ENCODE measurements around the gene TWNK. TPM values are rescaled to one million over a fixed set of nuclear protein-coding genes. Genes with fewer than 3 reads are reported as not detected.

TWNK gene
- 8.5 TPM for total RNA-seq

DNA sequence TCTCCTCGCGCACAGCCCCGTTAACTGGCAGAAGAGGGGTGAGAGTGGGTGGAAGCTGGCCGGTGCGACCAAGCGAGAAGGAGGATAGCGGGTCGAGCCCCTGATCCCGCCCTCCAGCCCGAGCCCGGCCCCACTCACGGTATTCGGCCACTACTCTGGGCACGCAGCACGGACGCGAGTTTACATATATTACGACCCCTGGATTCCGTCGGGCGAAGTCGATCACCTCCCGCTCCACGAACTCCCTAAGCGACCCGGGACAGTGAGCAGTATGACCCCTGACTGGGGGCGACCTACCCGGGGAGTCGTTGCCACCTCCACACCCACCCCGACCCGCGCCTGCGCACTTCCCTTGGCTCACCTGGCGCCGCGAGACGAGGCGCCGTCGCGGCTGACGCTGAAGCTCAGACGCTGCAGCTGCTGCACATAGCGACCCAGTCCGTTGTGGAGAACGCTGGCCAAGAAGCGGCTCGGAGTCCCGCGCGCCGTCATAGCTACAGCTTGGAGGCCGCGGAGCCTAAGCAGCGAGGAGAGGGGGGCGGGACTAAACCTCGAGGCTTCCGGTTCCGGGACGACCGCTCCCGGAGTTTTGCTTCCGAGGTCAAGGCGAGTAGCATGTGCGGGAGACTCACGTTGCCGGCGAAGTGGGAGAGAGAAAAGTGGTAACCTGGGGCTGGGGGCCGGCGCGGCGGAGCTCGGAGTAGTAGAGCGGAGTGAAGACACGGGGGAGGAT lies at the start of gene TWNK, which contains the start of gene MRPL43:
TSS of gene TWNK (plus strand) at position 592 of the 733 bp plus-strand sequence. CDS start 668 bp downstream, outside the sequence.
TSS of gene MRPL43 (minus strand) at position 546 of the 733 bp plus-strand sequence. CDS start at position 492, 54 bp downstream.

DNA sequence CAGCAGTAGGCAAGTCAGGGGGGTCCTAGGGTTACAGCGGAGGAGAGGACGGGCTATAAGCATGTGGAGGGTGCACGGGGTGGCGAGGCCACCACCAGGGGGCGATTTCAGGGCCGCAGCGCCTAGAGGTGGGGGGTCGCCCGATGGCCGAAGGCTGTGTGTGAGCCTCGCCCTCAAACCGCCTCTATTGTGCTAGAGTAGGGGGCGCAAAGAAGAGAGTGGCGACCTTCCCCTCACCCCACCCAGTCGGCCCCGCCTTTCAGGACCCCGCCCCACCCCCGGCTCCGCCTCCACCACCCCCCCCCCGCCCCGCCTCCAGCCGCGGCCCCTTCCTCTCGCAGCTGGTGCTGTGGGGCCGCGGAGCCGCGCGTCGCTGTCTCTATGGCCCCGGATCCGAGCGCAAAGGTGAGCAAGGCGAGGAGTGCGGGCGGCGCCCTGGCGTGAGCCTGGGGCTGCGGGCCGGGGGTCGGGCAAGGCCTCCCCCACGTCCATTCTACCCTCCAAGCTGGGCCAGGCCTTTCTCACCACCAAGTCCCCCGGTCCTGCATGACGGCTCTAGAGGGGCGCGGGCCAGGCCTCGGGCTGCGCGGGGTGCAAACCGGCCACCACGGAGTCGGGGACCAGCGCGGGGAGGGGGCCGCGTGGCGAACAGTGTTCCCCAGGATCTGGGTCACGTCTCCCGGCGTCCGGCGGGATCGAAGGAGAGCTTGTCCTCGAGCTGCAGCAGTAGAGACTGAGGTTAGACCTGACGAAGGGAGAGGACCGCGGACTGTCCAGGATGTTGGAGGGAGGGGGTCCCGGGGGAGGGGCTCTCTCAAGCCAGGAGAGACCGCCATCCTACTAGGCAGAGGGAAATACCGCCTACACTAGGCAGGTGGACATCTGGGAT lies 17.9 kb upstream of the TWNK start, which contains the start of gene SEMA4G:
TSS of gene SEMA4G (plus strand) at position 318 of the 889 bp plus-strand sequence. CDS start 3,409 bp downstream, outside the sequence.

GRCh38 chr10:100999742-101000126 lies 12.4 kb downstream of the TWNK start, which contains the start of gene LZTS2:
Gene LZTS2, plus strand, starts transcription at chr10:100999808. Its CDS starts 2,731 bp downstream, at chr10:101002539.

GRCh38 chr10:101031128-101031795 lies 43.9 kb downstream of the TWNK start, which contains the start of the genes PDZD7 and SFXN3:
Gene PDZD7, minus strand, starts transcription at chr10:101031129. Its CDS starts 910 bp downstream, at chr10:101030219.
Gene SFXN3, plus strand, starts transcription at chr10:101031234. Its CDS starts 3,461 bp downstream, at chr10:101034695.

Other genes with a start within 250 kb of the TWNK start
- gene PAX2, start 242.0 kb upstream of the TWNK start, total RNA-seq: 5.2 TPM
- 64.1 TPM for gene SLF2, start 74.6 kb upstream of the TWNK start, total RNA-seq
- gene SEMA4G, start 18.0 kb upstream of the TWNK start, total RNA-seq: 6.6 TPM
- gene MRPL43, start within 50 bp of the TWNK start, total RNA-seq: 50.3 TPM
- 62.8 TPM for gene LZTS2, start 12.3 kb downstream of the TWNK start, total RNA-seq
- gene PDZD7, start 43.6 kb downstream of the TWNK start, total RNA-seq: 2.1 TPM
- gene SFXN3, start 43.7 kb downstream of the TWNK start, total RNA-seq: 82.1 TPM
- 24.5 TPM for gene KAZALD1, start 74.4 kb downstream of the TWNK start, total RNA-seq
- gene TLX1, start 143.8 kb downstream of the TWNK start, total RNA-seq: not detected
- not detected for gene LBX1, start 241.9 kb downstream of the TWNK start, total RNA-seq